CD8-positive, alpha-beta memory T cell (primary cell): ENCODE data around the gene PPFIBP2. TPM values are rescaled to one million over a fixed set of nuclear protein-coding genes. Genes with fewer than 3 reads are reported as not detected.

Source experiments
- CTCF ChIA-PET: fragments of 350-600 bp; sonication (Branson Sonifier 250); formaldehyde crosslinking; loops from one replicate; lab custom pipeline; 2021; ENCODE audit warnings: antibody characterized with exemption; lab: Charles Lee
- POLR2A ChIA-PET: fragments of 350-600 bp; sonication (Branson Sonifier 250); formaldehyde crosslinking; loops from one replicate; lab custom pipeline; 2021; ENCODE audit warnings: antibody characterized with exemption; lab: Charles Lee
- DNase-seq, 5 donors: peaks; one replicate each; pipeline versions ENCODE4 v3.0.0 to v3.0.0-alpha.2; 2020 to 2022; ENCODE audit warnings: mixed read lengths in 1 of 5
- H3K27ac ChIP-seq: one replicate; pipeline ENCODE4 v1.7.0; 2013; ENCODE audit warnings: low read depth, mild to moderate bottlenecking, low read length, moderate library complexity
- H3K27me3 ChIP-seq: 2 replicates; pipeline ENCODE4 v1.7.0; 2013; ENCODE audit warnings: low read length, mild to moderate bottlenecking; ENCODE audit not compliant: insufficient read depth, poor library complexity, severe bottlenecking
- H3K36me3 ChIP-seq: 2 replicates; pipeline ENCODE4 v1.7.0; 2013; ENCODE audit warnings: mild to moderate bottlenecking, low read length, moderate library complexity; ENCODE audit not compliant: insufficient read depth
- H3K4me1 ChIP-seq: 2 replicates; pipeline ENCODE4 v1.7.0; 2013; ENCODE audit warnings: mild to moderate bottlenecking, low read length, moderate library complexity; ENCODE audit not compliant: insufficient read depth
- H3K4me3 ChIP-seq: 2 replicates; pipeline ENCODE4 v1.7.0; 2013; ENCODE audit warnings: mild to moderate bottlenecking, low read length
- H3K9me3 ChIP-seq: 2 replicates; pipeline ENCODE4 v1.7.0; 2013; ENCODE audit warnings: mild to moderate bottlenecking, low read length
- H3K27ac Mint-ChIP-seq, 8 donors: one replicate each; pipeline ENCODE4 v1.8.0; 2020 to 2021; ENCODE audit warnings: mixed read lengths in 8 of 8, mild to moderate bottlenecking in 6 of 8, inconsistent platforms in 3 of 8, moderate library complexity in 3 of 8
- H3K27me3 Mint-ChIP-seq, 2 donors: one replicate each; pipeline ENCODE4 v1.8.0; 2020 to 2021; ENCODE audit warnings: mixed read lengths in 2 of 2, mild to moderate bottlenecking in 1 of 2, moderate library complexity in 1 of 2
- H3K36me3 Mint-ChIP-seq, 3 donors: one replicate each; pipeline ENCODE4 v1.8.0; 2020 to 2021; ENCODE audit warnings: mixed read lengths in 3 of 3, inconsistent platforms in 1 of 3, mild to moderate bottlenecking in 1 of 3
- H3K4me1 Mint-ChIP-seq, 3 donors: one replicate each; pipeline ENCODE4 v1.8.0; 2020 to 2021; ENCODE audit warnings: mixed read lengths in 3 of 3, inconsistent platforms in 1 of 3, mild to moderate bottlenecking in 1 of 3
- H3K4me3 Mint-ChIP-seq, 7 donors: one replicate each; pipeline ENCODE4 v1.8.0; 2020 to 2021; ENCODE audit warnings: mixed read lengths in 7 of 7, mild to moderate bottlenecking in 6 of 7, moderate library complexity in 4 of 7, inconsistent platforms in 2 of 7
- H3K9me3 Mint-ChIP-seq, 5 donors: one replicate each; pipeline ENCODE4 v1.8.0; 2020 to 2022; ENCODE audit warnings: mixed read lengths in 5 of 5, mild to moderate bottlenecking in 3 of 5, moderate library complexity in 2 of 5, inconsistent platforms in 1 of 5
- polyA plus RNA-seq: library from polyadenylated mRNA; unstranded; fragments of 300-500 nt; fragmentation: Illumina TruSeq; gene quantifications from one replicate; pipeline ENCODE4 v1.2.3, GENCODE V29; 2021
- total RNA-seq, 2 experiments: library from RNA; stranded (reverse); gene quantifications; one replicate each; pipeline ENCODE4 v1.2.3, GENCODE V29; 2021

The PPFIBP2 gene
- total and polyA plus RNA-seq, 3 experiments from 2014 or later, result 3.9 to 6.8 (median 4.4) TPM

GRCh38 chr11:7671347-7672215 lies 157.8 kb downstream of the PPFIBP2 start:
- no peak overlapping the region for H3K27ac Mint-ChIP-seq
- peak overlapping the region in 1 of 7 donors; percentile 85 for H3K4me3 Mint-ChIP-seq
- no peak for DNase-seq
- H3K36me3 Mint-ChIP-seq, result no peaks in the 10 kb centered on the region
- H3K4me1 ChIP-seq, result no peaks in the 10 kb centered on the region
- ChIA-PET CTCF (interaction anchor here (1.6 kb wide), 1 partner anchor 158 kb away, joined by 6 read pairs; the partner anchor contains the start of gene PPFIBP2), POLR2A (no interaction called here)
- no peaks in the 10 kb centered on the region for H3K9me3 ChIP-seq
- H3K36me3 ChIP-seq, result no peaks in the 10 kb centered on the region
- H3K27me3 ChIP-seq, result peaks cover 12% of the 10 kb centered on the region
- H3K27ac ChIP-seq, result no peak overlapping the region
- peaks cover 5 to 16% (median 9%) of the 10 kb centered on the region in 3 donors for H3K4me1 Mint-ChIP-seq
- H3K9me3 Mint-ChIP-seq, result no peaks in the 10 kb centered on the region
- H3K27me3 Mint-ChIP-seq, result peaks cover 37 to 51% of the 10 kb centered on the region in 2 donors
- H3K4me3 ChIP-seq, result no peak overlapping the region

GRCh38 chr11:7672276-7672959 lies 158.6 kb downstream of the PPFIBP2 start:
- Histone ChIP-seq H3K9me3 (no peaks in the 10 kb centered on the region), H3K27me3 (peaks cover 13% of the 10 kb centered on the region), H3K4me3 (no peak overlapping the region), H3K36me3 (no peaks in the 10 kb centered on the region), H3K27ac (no peak overlapping the region), H3K4me1 (no peaks in the 10 kb centered on the region)
- ChIA-PET POLR2A (no interaction called here), CTCF (interaction anchor here (1.3 to 1.6 kb wide), 2 partner anchors 159 to 860 kb away, joined by 3 to 6 read pairs; partner anchors contain the start of gene PPFIBP2)
- peaks cover 37 to 57% of the 10 kb centered on the region in 2 donors for H3K27me3 Mint-ChIP-seq
- H3K4me1 Mint-ChIP-seq, result peaks cover 5 to 16% (median 9%) of the 10 kb centered on the region in 3 donors
- no peaks in the 10 kb centered on the region for H3K36me3 Mint-ChIP-seq
- H3K27ac Mint-ChIP-seq, result peak overlapping the region in 1 of 8 donors; percentile 59
- H3K9me3 Mint-ChIP-seq, result no peaks in the 10 kb centered on the region
- no peak for DNase-seq
- H3K4me3 Mint-ChIP-seq, result peak overlapping the region in 3 of 7 donors; percentile 26 to 69 (median 34)

GRCh38 chr11:7672960-7673723 lies 159.3 kb downstream of the PPFIBP2 start, which contains the start of gene CYB5R2:
TSS of gene CYB5R2 (minus strand) at chr11:7673500. CDS start at chr11:7672825, 675 bp downstream.
- Histone ChIP-seq H3K27me3 (peaks cover 13% of the 10 kb centered on the region), H3K27ac (no peak within 1 kb of the TSS), H3K4me1 (no peaks in the 10 kb centered on the region), H3K9me3 (no peaks in the 10 kb centered on the region), H3K36me3 (no peaks in the 10 kb centered on the region), H3K4me3 (no peak within 1 kb of the TSS)
- H3K9me3 Mint-ChIP-seq, result no peaks in the 10 kb centered on the region
- no peaks in the 10 kb centered on the region for H3K36me3 Mint-ChIP-seq
- POLR2A ChIA-PET, result no interaction called here
- H3K4me3 Mint-ChIP-seq, result peak within 1 kb of the TSS in 6 of 7 donors; percentile 65 to 78 (median 74)
- CTCF ChIA-PET, result interaction anchor here (1.3 to 1.6 kb wide), 2 partner anchors 160 to 860 kb away, joined by 3 to 6 read pairs; partner anchors contain the start of gene PPFIBP2
- H3K4me1 Mint-ChIP-seq, result peaks cover 5 to 16% (median 9%) of the 10 kb centered on the region in 3 donors
- peak within 1 kb of the TSS in 2 of 8 donors; percentile 39 to 59 for H3K27ac Mint-ChIP-seq
- peaks cover 37 to 64% of the 10 kb centered on the region in 2 donors for H3K27me3 Mint-ChIP-seq
- DNase-seq, result no peak

- H3K27ac ChIP-seq, result no peak overlapping the region
- H3K9me3 ChIP-seq, result no peaks in the 10 kb centered on the region
- no peaks in the 10 kb centered on the region for H3K4me1 ChIP-seq
- H3K4me1 Mint-ChIP-seq, result peaks cover 5 to 16% (median 9%) of the 10 kb centered on the region in 3 donors
- H3K4me3 ChIP-seq, result no peak overlapping the region
- no peaks in the 10 kb centered on the region for H3K9me3 Mint-ChIP-seq
- no peaks in the 10 kb centered on the region for H3K36me3 Mint-ChIP-seq
- POLR2A ChIA-PET, result no interaction called here
- H3K4me3 Mint-ChIP-seq, result peak overlapping the region in 5 of 7 donors; percentile 65 to 78 (median 77)
- CTCF ChIA-PET, result interaction anchor here (1.3 kb wide), 1 partner anchor 861 kb away, joined by 3 read pairs; no protein-coding TSS in a partner anchor
- peak overlapping the region in 1 of 8 donors; percentile 39 for H3K27ac Mint-ChIP-seq
- H3K27me3 Mint-ChIP-seq, result peaks cover 37 to 70% of the 10 kb centered on the region in 2 donors
- peaks cover 13% of the 10 kb centered on the region for H3K27me3 ChIP-seq
- no peak for DNase-seq
- no peaks in the 10 kb centered on the region for H3K36me3 ChIP-seq
Observed at GRCh38 chr11:7673724-7674434, 160.1 kb downstream of the PPFIBP2 start.

GRCh38 chr11:7675631-7676030 lies 161.8 kb downstream of the PPFIBP2 start:
- POLR2A ChIA-PET, result no interaction called here
- Histone ChIP-seq H3K9me3 (no peaks in the 10 kb centered on the region), H3K36me3 (no peaks in the 10 kb centered on the region), H3K27me3 (peaks cover 13% of the 10 kb centered on the region), H3K4me1 (no peaks in the 10 kb centered on the region), H3K4me3 (no peak overlapping the region), H3K27ac (no peak overlapping the region)
- Mint-ChIP-seq H3K9me3 (no peaks in the 10 kb centered on the region), H3K36me3 (no peaks in the 10 kb centered on the region), H3K27me3 (peaks cover 34 to 79% of the 10 kb centered on the region in 2 donors), H3K27ac (no peak overlapping the region), H3K4me3 (peak overlapping the region in 1 of 7 donors; percentile 15), H3K4me1 (peaks cover 5 to 16% (median 9%) of the 10 kb centered on the region in 3 donors)
- DNase-seq, result no peak
- CTCF ChIA-PET, result no interaction called here

- POLR2A ChIA-PET, result no interaction called here
- Mint-ChIP-seq H3K27ac (no peak overlapping the region), H3K27me3 (peaks cover 34 to 71% of the 10 kb centered on the region in 2 donors)
Observed at GRCh38 chr11:7677071-7677470, 163.3 kb downstream of the PPFIBP2 start.

GRCh38 chr11:7677796-7678201 lies 164.0 kb downstream of the PPFIBP2 start:
- no peaks in the 10 kb centered on the region for H3K9me3 Mint-ChIP-seq
- POLR2A ChIA-PET, result no interaction called here
- H3K27me3 ChIP-seq, result peaks cover 11% of the 10 kb centered on the region

More at GRCh38 chr11:7677071-7677470, 163.3 kb downstream of the PPFIBP2 start:
- no peaks in the 10 kb centered on the region for H3K36me3 Mint-ChIP-seq
- H3K4me3 ChIP-seq, result no peak overlapping the region
- no peaks in the 10 kb centered on the region for H3K4me1 ChIP-seq
- H3K9me3 ChIP-seq, result no peaks in the 10 kb centered on the region
- no peaks in the 10 kb centered on the region for H3K9me3 Mint-ChIP-seq
- H3K4me3 Mint-ChIP-seq, result no peak overlapping the region
- H3K27me3 ChIP-seq, result peaks cover 13% of the 10 kb centered on the region
- H3K36me3 ChIP-seq, result no peaks in the 10 kb centered on the region
- peaks cover 5 to 16% (median 9%) of the 10 kb centered on the region in 3 donors for H3K4me1 Mint-ChIP-seq
- CTCF ChIA-PET, result no interaction called here
- no peak for DNase-seq
- H3K27ac ChIP-seq, result no peak overlapping the region

More at GRCh38 chr11:7677796-7678201, 164.0 kb downstream of the PPFIBP2 start:
- Histone ChIP-seq H3K4me1 (no peaks in the 10 kb centered on the region), H3K9me3 (no peaks in the 10 kb centered on the region), H3K4me3 (no peak overlapping the region), H3K27ac (no peak overlapping the region), H3K36me3 (no peaks in the 10 kb centered on the region)
- CTCF ChIA-PET, result no interaction called here
- H3K4me3 Mint-ChIP-seq, result no peak overlapping the region
- peak overlapping the region in 1 of 8 donors; percentile 54 for H3K27ac Mint-ChIP-seq
- H3K27me3 Mint-ChIP-seq, result peaks cover 27 to 64% of the 10 kb centered on the region in 2 donors
- H3K4me1 Mint-ChIP-seq, result peaks cover 5 to 14% (median 9%) of the 10 kb centered on the region in 3 donors
- no peaks in the 10 kb centered on the region for H3K36me3 Mint-ChIP-seq
- DNase-seq, result no peak
